RWPE1 (cell line): Measurements from ENCODE around the gene CHRM4.

Source experiments
- CTCF ChIA-PET: fragments of 350-600 bp; sonication (Branson Sonifier 250); formaldehyde crosslinking; extraction: SDS; loops from one replicate; lab custom pipeline; 2021; lab: Yijun Ruan, JAX
- POLR2A ChIA-PET: fragments of 400-600 bp; formaldehyde crosslinking; extraction: SDS; loops from one replicate; lab custom pipeline; 2020; ENCODE audit warnings: antibody characterized with exemption; ENCODE audit not compliant: low non-redundant PET; lab: Yijun Ruan, JAX
- DNase-seq: peaks from one replicate; pipeline ENCODE4 v3.0.0; 2012; ENCODE audit warnings: low spot score
- H3K27ac ChIP-seq: fragments of 450-650 bp; 2 replicates; pipeline ENCODE4 v1.5.1; 2017
- CTCF ChIP-seq: fragments of 450-650 bp; conservative IDR thresholded peaks from 2 replicates; pipeline ENCODE4 v1.5.1; 2017; ENCODE audit warnings: low read depth, mild to moderate bottlenecking

Gene CHRM4

DNA sequence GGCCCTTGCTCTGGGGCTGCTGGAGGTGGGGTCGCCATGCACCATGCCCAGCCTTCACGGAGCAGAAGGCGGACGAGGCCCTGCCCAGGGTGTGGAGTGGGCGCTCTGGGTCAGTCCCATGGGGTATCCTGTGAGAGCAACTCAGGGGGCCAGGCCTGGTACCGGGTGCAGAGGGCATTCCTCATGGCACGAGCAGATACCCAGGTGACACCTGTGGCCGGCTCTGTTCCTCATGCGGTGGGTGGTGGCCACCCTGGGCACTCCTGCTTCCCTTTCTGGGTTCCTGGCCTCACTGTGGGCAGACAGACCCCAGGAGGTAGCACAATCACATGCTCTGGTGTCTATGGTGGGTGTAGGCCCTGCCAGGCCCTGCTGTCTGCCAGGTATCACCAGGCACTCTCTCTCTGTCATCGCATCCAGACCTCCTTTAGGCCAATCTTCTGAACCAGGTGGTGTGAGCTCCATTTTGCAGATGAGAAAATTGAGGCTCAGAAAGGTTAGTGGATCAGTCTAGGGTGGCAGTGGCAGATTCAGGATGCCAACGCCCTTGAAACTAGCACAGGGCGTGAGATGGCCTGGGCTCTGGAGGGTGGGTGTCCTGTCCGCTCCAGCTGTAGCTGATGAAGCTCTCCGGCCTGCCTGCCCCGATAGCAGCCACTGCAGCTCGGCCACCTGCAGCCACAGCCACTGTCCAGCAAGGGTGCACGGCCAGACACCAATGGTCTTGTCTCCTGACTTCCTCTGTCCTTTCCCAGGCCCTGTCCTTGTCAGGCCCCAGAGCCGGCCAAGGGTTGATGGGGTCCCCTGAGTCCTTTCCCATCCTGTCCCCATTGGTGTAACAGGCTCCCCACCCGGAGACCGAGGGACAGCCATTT is 29.2 kb downstream of the CHRM4 start:
- ChIA-PET CTCF (interaction anchor here (0.5 to 4.4 kb wide), 2 partner anchors 10 to 26 kb away, joined by 3 to 20 read pairs; no protein-coding TSS in a partner anchor), POLR2A (no interaction called here)
- no peak for DNase-seq
- peak overlapping the region; percentile 85 for H3K27ac ChIP-seq
- no peak for TF ChIP-seq CTCF

DNA sequence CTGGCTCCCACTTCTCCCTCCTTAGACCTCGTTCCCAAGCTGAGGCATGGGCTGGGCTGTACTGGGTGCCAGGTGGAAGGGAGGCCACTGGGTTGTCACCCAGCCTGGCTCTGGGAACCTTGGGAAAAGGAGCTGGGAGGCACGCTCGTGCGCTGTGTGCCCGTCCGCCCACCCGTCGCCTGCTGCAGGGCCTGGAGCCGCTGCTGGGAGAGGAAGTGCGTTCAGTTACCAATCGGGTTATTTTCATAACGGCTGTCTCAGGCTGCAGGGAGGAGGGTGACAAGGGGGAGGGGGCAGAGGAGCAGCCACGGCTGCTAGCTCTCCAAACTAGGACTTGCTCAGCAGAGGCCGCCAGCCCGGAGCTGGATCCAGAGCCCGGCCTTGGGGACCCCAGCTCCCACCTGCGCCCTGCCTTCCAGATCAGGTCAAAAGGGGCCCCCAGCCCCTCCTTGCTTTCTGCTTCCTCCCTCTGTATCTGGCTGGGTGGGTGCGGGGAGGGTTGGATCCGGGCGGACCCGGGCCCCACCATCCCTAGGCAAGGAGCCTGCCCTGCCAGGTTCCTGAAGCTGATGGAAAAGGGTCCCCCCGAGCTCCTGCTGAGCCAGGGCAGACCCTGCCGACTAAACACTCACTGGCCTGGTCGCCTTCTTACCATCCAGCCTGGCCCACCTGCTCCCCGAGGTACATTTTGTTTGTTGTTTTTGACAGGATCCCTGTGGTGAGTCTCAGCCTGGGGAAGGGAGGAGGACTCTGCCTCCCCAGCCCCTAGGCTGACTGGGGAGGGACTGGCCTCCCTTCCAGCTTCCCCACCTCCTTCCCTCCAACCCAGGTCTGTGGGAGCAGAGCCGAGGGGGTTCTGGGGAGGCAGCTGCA is 30.1 kb downstream of the CHRM4 start:
- no peak for DNase-seq
- CTCF ChIA-PET, result interaction anchor here (0.9 to 4.4 kb wide), 2 partner anchors 9 to 28 kb away, joined by 5 to 20 read pairs; no protein-coding TSS in a partner anchor
- H3K27ac ChIP-seq, result peak overlapping the region; percentile 85
- POLR2A ChIA-PET, result no interaction called here
- no peak for TF ChIP-seq CTCF

GRCh38 chr11:46360878-46361277 is 30.7 kb downstream of the CHRM4 start:
- POLR2A ChIA-PET, result no interaction called here
- CTCF ChIA-PET, result interaction anchor here (0.6 to 4.4 kb wide), 6 partner anchors 9 to 1030 kb away, joined by 3 to 20 read pairs (median 4); no protein-coding TSS in a partner anchor

GRCh38 chr11:46359953-46360352 is 31.6 kb downstream of the CHRM4 start:
- POLR2A ChIA-PET, result no interaction called here
- H3K27ac ChIP-seq, result peak overlapping the region; percentile 45; the same call in 1 of the 2 replicates
- CTCF ChIA-PET, result interaction anchor here (0.6 to 4.4 kb wide), 3 partner anchors 8 to 201 kb away, joined by 3 to 20 read pairs (median 4); no protein-coding TSS in a partner anchor
- DNase-seq, result no peak
- no peak for TF ChIP-seq CTCF

More at GRCh38 chr11:46360878-46361277, 30.7 kb downstream of the CHRM4 start:
- DNase-seq, result no peak
- TF ChIP-seq CTCF, result no peak
- peak overlapping the region; percentile 85 for H3K27ac ChIP-seq

DNA sequence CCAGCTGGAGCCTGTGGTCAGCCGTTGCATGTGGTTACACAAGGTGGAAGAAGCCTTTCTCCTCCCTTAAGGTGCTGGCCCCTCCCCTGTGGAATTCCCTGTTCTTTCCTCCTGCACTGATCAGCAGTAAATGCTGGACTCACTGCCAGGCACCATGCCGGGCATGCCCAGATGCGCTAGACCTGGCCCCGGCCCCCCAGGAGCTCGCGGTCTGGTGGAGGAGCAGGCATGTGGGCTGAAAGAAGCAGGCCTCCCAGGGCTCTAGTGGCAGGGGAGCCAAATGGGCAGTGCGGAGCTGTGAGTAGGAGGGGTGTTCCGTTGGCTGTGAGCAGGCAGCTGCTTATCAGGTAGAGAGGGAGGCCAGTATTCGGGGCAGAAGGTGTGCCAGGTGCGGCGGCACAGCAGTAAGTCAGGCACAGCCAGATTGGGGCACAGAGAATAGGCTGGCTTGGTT is 34.1 kb downstream of the CHRM4 start:
- TF ChIP-seq CTCF, result no peak
- POLR2A ChIA-PET, result no interaction called here
- CTCF ChIA-PET, result interaction anchor here (0.7 to 1.5 kb wide), 3 partner anchors 9 to 118 kb away, joined by 4 to 6 read pairs (median 5); no protein-coding TSS in a partner anchor
- H3K27ac ChIP-seq, result peak overlapping the region; percentile 75
- DNase-seq, result no peak
